COLO829 (cell line): ENCODE measurements around the gene ADCY2.

Experiments used
- DNase-seq: peaks from one replicate; pipeline ENCODE4 v3.0.0; 2012; ENCODE audit warnings: low spot score

The ADCY2 gene

DNA sequence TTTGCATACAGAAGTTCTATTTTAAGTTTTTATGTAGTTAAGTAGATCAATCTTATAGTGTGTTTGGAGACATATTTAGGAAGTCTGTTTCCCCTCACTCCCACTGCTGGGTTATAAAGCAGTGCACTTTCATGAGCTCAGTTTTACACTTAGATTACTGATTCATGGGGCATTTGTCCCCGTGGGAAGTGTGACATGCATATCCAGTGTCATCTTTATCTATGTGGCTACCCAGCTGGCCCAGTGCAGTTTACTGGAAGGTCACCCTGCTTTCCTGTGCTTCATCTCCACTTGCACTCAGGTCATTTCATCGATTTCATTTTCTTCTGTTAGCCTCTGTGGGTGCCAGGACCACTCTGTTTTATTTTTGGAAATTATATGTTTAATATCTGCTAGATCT is 49.1 kb downstream of the ADCY2 start:
- no peak for DNase-seq

GRCh38 chr5:7445831-7446230 is 49.9 kb downstream of the ADCY2 start:
- DNase-seq, result no peak

DNA sequence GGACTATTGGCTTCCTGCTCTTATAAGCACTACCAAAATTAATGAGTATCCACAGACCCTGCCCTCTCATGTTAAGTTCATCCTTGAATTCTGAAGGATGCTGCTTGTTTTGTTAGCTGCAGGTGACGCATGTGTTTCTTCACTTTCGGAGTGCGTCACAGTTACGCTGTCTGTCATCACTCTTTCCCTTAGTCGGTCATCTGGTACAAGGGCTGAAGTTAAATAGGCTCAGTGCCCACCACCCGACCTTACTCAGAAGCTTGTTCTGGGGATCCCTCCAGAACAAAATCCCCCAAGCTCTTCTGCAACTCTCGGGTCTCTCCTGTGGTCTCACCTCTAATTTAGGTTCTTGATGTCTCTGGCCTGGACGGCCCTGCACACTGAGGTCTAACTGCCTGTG is 51.0 kb downstream of the ADCY2 start:
- DNase-seq, result no peak

GRCh38 chr5:7453947-7454346 is 58.0 kb downstream of the ADCY2 start:
- no peak for DNase-seq

DNA sequence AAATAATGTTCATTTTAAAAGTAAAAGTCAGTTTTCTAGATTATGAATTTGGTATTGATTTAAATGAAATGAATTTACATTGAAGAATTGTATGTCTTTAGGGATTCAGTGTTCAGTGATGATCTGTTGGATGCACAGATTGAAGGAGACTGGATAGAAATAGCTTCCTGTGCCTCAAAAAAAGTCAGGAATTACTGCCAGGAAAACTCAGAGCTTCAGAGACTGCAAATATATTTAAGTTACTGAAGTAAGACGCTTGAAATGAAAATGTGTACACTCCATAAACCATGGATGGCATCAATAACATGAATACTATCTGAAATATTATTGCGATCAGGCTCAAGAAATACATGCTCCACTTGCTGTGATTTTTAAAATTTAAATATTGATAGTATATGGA is 60.3 kb downstream of the ADCY2 start:
- no peak for DNase-seq

DNA sequence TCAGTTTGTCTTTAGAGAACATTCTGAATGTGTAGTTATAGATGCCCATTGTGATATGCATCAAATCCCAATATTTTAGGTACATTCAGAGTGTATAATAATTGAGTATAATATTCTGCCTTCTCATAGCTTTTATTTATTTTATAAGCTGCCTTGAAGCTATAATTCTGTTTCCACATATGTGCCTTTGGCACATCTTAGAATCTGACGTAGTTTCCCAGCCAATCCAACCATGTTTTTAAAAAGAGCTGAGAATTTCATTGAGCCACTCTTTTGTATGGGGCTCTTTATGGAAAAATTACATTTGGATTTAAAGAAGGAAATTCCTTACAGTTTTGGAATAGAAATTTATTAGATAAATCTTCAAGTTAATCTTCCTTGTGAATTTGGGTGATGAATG is 65.4 kb downstream of the ADCY2 start:
- DNase-seq, result no peak

DNA sequence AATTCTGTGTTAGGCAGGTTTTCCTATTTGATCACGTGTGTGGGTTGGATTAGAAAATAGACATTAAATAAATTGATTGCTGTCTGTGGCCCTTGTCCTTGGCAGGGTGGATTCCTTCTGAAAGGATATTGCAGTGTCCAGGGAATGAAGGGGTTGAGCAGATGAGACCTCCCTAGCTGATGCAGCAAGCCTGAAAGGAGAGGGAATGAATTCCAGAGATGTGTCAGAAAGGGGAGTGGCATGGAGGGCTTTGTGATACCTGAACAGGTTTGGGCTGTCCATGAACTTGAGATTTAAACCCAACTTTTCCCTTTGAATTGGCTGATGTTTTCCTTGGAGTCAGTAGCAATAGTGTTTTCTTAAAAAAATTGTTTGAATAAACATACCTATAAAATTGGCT is 66.8 kb downstream of the ADCY2 start:
- DNase-seq, result no peak

- DNase-seq, result no peak
Measured at GRCh38 chr5:7464182-7464581, 68.2 kb downstream of the ADCY2 start.

- no peak for DNase-seq
Measured at GRCh38 chr5:7467179-7467578, 71.2 kb downstream of the ADCY2 start.

DNA sequence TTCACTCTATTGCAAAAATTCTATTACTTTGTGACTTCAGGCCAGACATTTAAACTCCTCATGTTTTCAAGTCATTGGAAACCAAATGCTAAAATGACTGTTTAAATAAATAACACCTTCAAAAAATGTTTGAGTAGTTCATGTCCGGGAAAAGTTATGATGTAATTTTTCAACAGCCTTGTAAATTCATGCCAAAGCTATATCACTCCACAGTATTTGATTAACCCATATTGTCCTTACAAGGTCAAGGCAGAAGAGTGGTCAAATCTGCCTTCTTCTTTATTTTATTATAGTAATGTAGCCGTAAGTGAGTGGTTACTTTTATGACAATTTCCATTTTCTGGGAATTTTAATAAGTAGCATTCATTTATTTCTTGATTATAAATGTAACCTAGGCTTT is 72.8 kb downstream of the ADCY2 start:
- DNase-seq, result no peak

DNA sequence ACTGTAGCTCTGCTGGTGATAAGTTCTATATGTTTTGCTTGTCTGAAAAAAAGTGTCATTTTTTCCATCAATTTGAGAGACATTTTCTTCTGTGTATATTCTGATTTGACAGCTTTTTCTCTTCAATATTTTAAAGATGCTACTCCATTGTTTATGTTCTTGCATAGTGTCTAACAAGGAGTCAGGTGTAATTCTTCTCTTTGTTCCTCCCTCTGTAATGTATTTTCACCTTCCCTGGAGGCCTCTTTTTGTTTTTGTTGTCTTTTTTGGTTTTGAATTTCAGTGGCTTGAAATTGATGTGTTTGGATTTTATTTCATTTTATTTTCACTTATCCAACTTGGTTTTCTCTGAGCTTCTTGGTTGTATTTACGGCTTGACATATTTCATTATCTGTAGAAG is 75.8 kb downstream of the ADCY2 start:
- no peak for DNase-seq

- DNase-seq, result no peak
Measured at GRCh38 chr5:7473115-7473514, 77.2 kb downstream of the ADCY2 start.

- no peak for DNase-seq
Measured at GRCh38 chr5:7473668-7474215, 77.8 kb downstream of the ADCY2 start.

DNA sequence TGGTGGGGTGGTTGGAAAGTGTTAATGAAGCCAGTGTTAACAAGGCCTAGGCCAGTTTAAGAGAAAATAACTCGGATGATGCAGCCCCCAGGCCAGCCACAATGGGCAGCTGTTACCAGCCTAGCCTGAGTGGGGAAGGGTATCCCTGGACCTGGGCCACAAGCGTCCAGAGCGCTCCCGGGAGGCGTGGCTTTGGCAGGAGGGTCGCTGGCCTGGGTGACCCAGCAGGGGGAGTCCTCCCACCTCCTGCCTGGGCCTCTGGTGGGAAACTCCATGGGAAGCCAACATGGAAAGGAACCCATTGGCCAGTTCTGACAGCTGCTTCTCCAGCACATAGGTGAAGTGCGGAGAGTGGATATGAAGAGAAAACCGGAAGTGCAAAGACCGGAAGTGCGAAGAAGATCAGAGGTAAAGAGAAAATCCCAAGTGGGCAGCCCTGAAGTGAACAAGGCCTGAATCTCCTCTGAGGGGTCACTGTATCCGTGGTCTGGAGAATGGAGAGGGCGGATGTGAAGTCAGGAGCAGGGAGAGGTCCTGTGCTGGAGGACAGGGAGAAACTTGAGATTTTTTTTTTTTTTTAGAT is 79.0 kb downstream of the ADCY2 start:
- no peak for DNase-seq

- DNase-seq, result no peak
Measured at GRCh38 chr5:7478459-7478858, 82.5 kb downstream of the ADCY2 start.

- DNase-seq, result no peak
Measured at GRCh38 chr5:7488734-7489133, 92.8 kb downstream of the ADCY2 start.

GRCh38 chr5:7492371-7492770 is 96.4 kb downstream of the ADCY2 start:
- DNase-seq, result no peak

- no peak for DNase-seq
Measured at GRCh38 chr5:7493081-7493480, 97.1 kb downstream of the ADCY2 start.

GRCh38 chr5:7493622-7494021 is 97.7 kb downstream of the ADCY2 start:
- DNase-seq, result no peak

DNA sequence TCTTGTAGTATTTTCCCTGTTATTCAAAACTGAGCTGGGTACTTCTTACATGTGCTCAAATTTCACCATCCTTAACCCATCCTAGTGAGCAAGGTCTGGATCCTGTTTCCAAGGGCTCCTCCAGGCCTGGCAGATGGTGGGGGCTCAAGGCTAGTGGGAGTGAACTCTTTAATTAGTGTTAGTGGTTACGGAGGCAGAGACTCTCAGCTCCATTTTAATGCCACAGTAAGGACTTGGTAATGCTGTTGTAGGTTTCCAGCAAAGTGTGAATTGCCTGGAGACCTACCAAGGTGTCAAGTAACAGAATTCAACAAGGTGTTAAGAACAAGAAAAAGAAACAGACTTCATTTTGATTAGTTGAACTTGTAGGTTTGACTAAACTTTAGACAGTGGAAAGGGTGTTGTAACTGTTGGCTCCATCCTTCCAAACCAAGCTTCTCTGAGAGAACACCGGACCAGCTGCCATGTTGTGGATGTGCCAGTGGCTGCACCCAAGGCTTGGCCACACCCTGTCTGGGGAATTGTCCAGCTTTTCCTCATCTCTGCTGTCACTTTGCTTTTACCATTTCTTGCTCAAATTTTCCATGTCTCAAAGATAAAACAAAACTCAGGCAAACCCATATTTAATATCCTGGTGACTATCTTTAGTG is 98.7 kb downstream of the ADCY2 start:
- DNase-seq, result no peak

- DNase-seq, result no peak
Measured at GRCh38 chr5:7495131-7495517, 99.2 kb downstream of the ADCY2 start.

- DNase-seq, result no peak
Measured at GRCh38 chr5:7500256-7500655, 104.3 kb downstream of the ADCY2 start.

DNA sequence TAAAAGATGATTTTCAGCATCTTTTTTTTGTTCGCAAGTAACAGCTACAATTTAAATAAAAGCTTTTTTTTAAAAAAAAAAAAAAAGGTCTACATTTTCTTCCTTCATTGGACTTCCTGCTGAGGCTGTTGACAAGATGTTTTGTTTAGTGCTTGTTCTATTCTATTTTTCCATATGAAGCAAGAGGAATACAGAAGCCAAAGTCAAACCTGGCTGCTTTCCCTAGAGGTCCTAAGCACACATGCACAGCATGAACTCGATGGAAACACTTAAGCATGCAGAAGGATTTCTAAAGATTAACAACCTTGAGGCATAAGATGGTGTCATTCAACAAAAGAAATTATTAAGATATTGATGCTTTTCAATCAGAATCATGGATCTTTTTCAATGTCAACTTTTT is 105.1 kb downstream of the ADCY2 start:
- DNase-seq, result no peak

- no peak for DNase-seq
Measured at GRCh38 chr5:7503564-7503963, 107.6 kb downstream of the ADCY2 start.
